Measurements from ENCODE around the gene PPP6R3.

The PPP6R3 gene

DNA sequence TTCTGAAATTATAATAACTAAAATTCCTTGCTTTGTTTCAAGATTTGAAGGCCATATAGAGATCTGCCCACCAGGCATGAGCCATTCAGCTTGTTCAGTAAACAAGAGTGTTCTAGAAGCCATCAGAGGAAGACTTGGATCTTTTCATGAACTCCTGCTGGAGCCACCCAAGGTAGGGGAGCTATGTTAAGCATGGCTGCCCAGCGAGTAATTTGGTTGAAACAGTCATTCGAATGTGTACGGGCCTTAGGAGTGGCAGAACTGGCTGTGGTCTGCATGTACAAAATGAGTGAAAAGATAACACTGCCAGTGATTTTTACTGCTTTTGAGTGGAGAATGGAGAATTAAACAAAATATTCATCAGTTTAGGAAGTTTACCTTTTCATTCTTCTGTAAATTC is 103.7 kb downstream of the PPP6R3 start:
- DNase-seq (ENCODE audit: low read depth), result no peak

DNA sequence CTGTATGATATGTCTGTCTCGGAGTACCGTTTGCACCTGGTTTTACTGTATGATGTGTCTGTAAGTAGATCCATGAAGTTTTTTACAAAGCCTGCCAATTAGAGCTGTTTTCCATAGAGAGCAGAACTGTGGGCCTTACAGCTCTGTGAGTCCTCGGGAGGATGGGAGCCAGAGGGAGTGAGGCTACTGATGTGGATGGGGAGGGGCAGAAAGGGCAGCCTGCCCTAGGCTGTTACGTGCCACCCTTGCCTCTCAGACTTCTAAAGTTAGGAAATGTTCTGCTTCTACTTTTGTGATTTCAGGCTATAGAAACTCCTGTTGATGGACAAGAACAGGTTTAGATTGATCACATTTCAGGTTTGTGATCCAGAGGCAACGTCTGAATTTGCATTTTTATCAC is 105.2 kb downstream of the PPP6R3 start:
- no peak for DNase-seq (ENCODE audit: low read depth)

DNA sequence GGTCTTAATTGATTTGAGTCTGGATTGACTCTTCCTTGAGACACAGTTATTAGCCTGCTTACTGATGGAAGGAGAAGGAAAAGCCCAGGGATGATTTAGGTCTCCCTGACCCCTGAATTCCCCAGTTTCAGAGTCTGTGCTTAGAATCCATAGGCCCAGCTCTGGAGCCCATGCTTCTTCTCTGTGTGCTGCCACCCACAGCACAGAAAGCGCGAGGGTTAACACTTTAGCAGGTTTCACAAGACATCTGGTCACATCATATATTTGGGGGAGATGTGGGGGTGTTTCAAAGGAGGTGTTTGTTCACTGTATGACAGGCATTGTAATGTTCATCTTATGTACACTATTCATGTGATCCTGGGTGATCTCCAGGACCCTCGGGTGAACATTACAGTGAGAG is 107.0 kb downstream of the PPP6R3 start:
- DNase-seq (ENCODE audit: low read depth), result no peak

GRCh38 chr11:68569357-68569756 is 108.8 kb downstream of the PPP6R3 start:
- no peak for DNase-seq (ENCODE audit: low read depth)

GRCh38 chr11:68570691-68571090 is 110.1 kb downstream of the PPP6R3 start:
- no peak for DNase-seq (ENCODE audit: low read depth)

DNA sequence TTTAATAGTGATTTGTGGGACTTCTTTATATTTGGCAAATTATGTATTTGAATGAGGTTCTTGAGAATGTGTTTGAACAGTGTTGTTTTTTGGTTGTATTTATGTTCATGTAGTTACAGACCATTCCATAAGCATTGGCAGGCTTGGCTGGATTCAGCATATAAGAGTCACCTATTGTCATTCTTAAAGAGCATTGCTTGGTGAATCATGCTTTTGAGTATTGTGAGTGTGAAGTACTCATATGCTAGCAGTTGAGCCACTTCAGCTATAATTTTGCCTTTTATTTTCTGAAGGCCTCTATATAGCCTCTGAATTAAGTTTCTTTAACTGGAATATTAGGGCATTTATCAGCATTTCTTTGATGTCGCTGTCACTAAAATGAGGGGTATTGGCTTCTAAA is 113.8 kb downstream of the PPP6R3 start:
- no peak for DNase-seq (ENCODE audit: low read depth)

GRCh38 chr11:68575025-68575665 is 114.6 kb downstream of the PPP6R3 start:
- no peak for DNase-seq (ENCODE audit: low read depth)

DNA sequence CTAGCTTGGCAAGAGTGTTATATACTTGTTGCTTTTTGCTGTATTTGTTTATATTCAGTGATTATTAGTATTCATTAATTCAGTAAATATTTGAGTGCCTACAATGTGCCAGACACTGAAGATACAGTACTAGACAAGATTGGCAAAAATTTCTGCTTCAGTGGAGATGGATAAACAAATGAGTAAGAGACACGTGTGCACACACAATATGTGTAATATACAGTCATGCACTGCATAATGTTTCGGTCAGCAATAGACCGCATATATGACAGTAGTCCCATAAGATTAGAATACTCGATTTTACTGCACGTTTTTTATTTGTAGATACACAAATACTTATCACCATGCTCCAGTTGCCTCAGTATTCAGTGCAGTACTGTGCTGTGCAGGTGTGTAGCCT is 118.9 kb downstream of the PPP6R3 start:
- no peak for DNase-seq (ENCODE audit: low read depth)

- DNase-seq (ENCODE audit: low read depth), result no peak
Measured at GRCh38 chr11:68581439-68581838, 120.9 kb downstream of the PPP6R3 start.

DNA sequence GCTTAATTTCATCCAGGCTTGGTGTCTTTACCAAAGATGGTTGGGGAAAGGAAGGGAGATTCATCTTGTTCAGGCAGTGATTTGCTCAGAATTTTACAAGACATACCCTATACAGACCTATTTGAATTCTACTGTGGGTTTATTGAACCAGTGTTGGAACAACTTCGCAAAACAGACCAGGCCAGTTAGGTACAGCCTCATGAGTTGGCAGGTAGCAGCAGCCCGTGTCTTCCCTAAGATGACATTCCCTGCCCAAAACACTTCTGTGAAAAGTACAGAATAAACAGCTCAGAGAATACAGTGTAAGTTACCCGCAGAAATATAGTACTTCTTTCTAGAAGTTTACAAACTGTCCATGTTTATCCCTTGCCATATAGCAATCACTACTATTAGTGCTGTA is 121.3 kb downstream of the PPP6R3 start:
- DNase-seq (ENCODE audit: low read depth), result no peak

GRCh38 chr11:68582416-68583040 is 122.0 kb downstream of the PPP6R3 start:
- DNase-seq (ENCODE audit: low read depth), result no peak

DNA sequence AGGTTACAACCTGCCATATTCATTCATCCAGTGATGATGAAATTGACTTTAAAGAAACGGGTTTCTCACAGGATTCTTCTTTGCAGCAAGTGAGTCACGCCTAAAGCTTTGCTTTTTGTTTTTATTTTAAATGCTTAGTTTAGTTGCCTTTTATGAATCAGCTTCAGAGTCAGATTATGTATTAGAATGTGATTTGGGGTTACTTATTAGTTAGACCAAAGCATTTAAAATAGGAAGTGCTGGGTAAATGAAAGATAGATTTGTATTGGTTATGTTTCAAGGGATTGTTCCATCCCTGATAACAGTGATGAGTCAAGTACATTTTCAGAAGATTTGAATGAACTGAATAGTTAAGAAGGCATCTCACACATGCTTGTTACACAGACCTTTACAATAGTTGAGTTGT is 122.5 kb downstream of the PPP6R3 start:
- peak; percentile 14 for DNase-seq (ENCODE audit: low read depth)

DNA sequence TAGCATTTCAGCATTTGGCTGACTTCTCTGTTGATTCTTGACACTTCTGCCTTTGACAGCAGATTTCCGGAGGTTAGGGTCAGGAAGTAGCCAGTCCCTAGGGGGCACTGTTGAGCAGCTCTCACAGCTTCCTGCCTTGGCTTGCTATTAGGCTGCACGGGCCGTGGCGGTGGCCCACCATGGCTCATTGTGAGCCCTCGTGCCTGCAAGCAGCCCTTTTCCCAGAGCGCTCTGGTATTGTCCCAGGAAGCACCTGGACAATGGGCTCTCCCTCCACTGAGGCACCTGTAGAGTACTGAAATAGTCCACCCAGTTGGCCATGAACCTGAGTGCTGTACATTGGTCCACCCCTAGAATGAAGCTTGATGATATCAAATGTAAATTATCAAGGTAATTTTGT is 123.5 kb downstream of the PPP6R3 start:
- DNase-seq (ENCODE audit: low read depth), result no peak

DNA sequence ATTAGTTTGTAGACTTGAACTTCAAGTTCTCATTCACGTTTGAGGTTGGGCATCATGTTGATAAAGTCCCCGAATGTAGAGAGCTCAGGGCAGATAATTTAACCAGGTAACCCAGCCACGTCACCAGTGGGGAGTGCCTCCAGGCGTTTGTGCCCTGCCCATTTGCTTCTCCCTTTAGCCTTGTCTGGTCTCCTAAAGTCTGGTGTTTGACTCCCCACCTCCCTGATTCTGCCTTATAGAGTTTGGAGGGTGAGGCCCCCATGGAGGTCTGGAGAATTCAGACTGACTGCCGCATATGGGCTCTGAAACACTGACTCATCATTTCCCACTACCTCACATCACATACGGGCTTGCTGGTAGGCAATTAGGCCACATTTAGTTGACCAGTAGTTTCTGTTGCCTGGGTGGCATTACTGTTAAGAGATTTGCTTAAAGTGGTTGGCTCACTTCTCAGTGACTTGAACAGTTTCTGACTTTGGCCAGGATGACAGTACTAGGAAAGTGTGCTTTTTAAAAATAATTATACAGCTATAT is 124.5 kb downstream of the PPP6R3 start:
- DNase-seq (ENCODE audit: low read depth), result no peak

DNA sequence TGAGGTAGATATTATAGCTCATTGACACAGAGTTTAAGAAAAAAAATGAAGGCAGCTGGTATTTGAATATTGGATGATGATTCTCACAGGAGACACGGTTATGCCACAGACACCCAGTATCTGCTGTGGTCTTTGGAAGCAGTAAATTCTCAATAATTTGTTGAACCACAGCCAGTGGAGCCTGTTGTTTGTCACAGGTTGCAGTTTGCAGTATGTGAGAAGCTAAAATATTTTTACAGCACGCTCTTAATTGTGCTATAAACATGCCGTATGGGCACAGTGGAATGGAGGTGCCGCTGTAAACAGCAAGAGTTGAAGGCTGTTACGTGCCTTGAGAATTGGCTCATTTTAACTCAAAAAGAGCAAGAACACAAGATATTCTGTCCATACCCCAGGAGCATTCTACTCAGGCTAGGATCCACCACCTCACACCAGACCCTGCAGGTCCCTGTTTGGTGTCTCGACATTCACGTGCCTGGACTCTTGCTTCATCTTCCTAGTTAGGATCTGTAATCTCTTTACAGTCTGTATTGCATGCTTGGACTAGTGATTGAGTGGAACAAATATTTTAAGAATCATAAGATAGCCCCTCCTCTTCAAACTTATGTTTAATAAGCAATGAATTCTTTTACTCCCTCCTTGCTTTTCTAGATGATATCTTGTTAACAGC is 129.1 kb downstream of the PPP6R3 start:
- no peak for DNase-seq (ENCODE audit: low read depth)

- DNase-seq (ENCODE audit: low read depth), result no peak
Measured at GRCh38 chr11:68591719-68592118, 131.2 kb downstream of the PPP6R3 start.

- DNase-seq (ENCODE audit: low read depth), result no peak
Measured at GRCh38 chr11:68593441-68593840, 132.9 kb downstream of the PPP6R3 start.

- no peak for DNase-seq (ENCODE audit: low read depth)
Measured at GRCh38 chr11:68594123-68594522, 133.6 kb downstream of the PPP6R3 start.

GRCh38 chr11:68596231-68596630 is 135.7 kb downstream of the PPP6R3 start:
- DNase-seq (ENCODE audit: low read depth), result no peak

DNA sequence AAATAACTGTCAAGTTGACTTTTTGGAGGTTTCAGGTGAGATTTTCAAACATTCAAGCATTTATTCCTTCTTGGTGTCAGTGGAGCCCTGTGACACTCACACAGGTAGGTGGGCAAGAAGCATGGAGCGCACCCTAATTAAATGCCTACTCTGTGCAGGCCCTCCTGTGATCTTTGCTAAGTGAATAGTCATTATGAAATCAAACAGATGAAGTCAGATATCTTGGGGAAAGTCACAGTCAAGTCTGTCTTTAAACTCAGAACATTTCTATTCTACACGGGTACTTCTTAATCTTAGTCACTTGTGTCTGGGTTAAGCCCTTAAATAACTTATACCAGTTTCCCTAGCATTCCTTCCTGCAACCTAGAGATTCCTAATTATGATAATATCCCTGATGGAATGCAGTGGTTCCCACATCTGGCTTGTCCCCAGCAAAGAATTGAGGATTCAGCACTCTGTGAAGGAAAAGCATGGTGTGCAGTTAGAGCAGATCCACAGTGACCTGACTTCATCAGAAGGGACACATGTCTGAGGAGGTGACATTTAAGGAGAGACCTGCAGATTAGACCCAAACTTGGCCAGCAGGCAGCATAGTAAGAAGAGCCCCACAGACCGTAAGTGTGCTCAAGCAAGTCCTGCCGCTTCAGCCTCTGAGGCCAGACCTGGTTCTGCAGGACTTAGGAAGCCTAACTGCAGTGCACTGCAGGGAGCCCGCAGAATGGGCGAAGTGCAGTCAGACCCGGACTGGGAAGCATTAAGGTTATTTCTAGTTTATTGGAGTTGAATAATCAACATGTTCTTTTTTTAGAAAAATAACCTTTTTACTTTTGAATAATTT is 138.5 kb downstream of the PPP6R3 start:
- no peak for DNase-seq (ENCODE audit: low read depth)

DNA sequence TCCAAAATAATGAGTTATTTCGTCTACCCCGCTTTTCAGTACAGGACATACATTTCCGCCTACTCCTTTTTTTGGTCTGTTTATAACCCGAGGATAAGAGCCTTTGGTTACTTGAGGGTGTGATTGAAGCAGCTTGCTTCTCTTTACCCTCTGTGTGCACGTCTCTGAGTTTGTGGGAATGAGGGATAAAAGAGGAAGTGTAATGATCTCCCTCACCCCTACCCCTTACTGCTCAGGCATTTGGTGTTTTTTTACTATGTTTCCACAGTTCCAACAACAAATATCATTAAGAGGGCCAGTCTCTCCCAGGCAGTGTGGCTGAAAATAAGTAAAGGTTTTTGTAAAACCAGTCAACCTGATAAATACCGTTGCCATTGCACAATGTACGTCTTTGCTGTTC is 140.6 kb downstream of the PPP6R3 start:
- DNase-seq (ENCODE audit: low read depth), result no peak

GRCh38 chr11:68609761-68610160 is 149.2 kb downstream of the PPP6R3 start:
- no peak for DNase-seq (ENCODE audit: low read depth)
